IMR-90 (cell line): ENCODE data around the gene MAGI1.

Experiments
- CEBPB ChIP-seq: IDR thresholded peaks from 2 replicates; pipeline ENCODE4 v1.6.1; 2012; ENCODE audit warnings: low read depth, low read length, improper control_type of control experiment
- CTCF ChIP-seq: conservative IDR thresholded peaks from 2 replicates; pipeline ENCODE4 v1.5.1; 2012; ENCODE audit warnings: mild to moderate bottlenecking, low read depth, low read length, improper control_type of control experiment
- FOS ChIP-seq: fragments of 150-350 bp; IDR thresholded peaks from 2 replicates; pipeline ENCODE4 v1.6.1; 2016; ENCODE audit warnings: low read depth, low read length
- MAFK ChIP-seq: IDR thresholded peaks from 2 replicates; pipeline ENCODE4 v1.6.1; 2012; ENCODE audit warnings: low read depth, low read length, improper control_type of control experiment
- MXI1 ChIP-seq: IDR thresholded peaks from 2 replicates; pipeline ENCODE4 v1.6.1; 2012; ENCODE audit warnings: low read depth, mild to moderate bottlenecking, low read length, moderate library complexity, borderline replicate concordance
- POLR2A ChIP-seq: IDR thresholded peaks from 2 replicates; pipeline ENCODE4 v1.6.1; 2012; ENCODE audit warnings: mild to moderate bottlenecking, low read depth, low read length
- RAD21 ChIP-seq: IDR thresholded peaks from 2 replicates; pipeline ENCODE4 v1.6.1; 2012; ENCODE audit warnings: low read length, improper control_type of control experiment
- SMC3 ChIP-seq: fragments of 150-350 bp; IDR thresholded peaks from 2 replicates; pipeline ENCODE4 v1.6.1; 2016; ENCODE audit warnings: low read depth, mild to moderate bottlenecking, antibody characterized with exemption, low read length, moderate library complexity
- USF2 ChIP-seq: fragments of 150-350 bp; IDR thresholded peaks from 2 replicates; pipeline ENCODE4 v1.6.1; 2017; ENCODE audit warnings: mild to moderate bottlenecking, antibody characterized with exemption, low read length, low read depth

DNA sequence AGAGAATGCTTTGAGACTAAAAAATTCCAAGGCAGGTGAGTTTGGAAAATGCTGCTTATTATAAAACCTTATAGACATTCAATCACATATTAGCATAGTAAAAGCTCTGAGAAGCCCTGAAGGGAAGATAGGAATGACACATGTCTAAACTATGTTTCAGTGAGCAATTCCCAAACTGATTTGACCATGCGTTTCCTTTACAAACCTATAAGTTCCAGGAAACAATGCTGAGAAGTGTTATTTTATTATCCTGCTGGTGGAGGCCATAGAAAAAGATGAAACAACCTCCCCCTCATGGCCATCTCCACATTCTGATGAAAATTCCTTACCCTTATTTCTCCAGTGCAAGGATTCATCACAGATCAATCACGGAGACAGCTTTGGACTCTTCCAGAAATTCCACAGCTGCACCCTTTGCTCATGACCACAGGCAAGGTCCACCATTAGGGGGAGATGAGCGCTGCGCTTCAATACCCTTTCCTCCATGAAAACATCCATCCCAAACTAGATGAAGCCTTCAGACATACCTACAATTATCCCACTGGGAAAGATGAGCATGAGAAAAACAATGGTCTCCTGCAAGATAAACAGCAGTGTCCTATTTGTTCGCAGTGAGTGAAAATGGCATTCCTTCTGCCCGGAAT is 372.1 kb downstream of the MAGI1 start:
- TF ChIP-seq SMC3 = no peak
- no peak for TF ChIP-seq CTCF
- TF ChIP-seq MXI1 = no peak
- TF ChIP-seq USF2 = no peak
- no peak for TF ChIP-seq POLR2A
- TF ChIP-seq CEBPB = no peak
- no peak for TF ChIP-seq MAFK
- TF ChIP-seq RAD21 = no peak
- no peak for TF ChIP-seq FOS
